Measurements from ENCODE around the gene GAB2. TPM values are rescaled to one million over a fixed set of nuclear protein-coding genes. Genes with fewer than 3 reads are reported as not detected.

The GAB2 gene
- total RNA-seq, 6 experiments from 2014 or later, result 3.8 to 10.2 (median 4.5) TPM

DNA sequence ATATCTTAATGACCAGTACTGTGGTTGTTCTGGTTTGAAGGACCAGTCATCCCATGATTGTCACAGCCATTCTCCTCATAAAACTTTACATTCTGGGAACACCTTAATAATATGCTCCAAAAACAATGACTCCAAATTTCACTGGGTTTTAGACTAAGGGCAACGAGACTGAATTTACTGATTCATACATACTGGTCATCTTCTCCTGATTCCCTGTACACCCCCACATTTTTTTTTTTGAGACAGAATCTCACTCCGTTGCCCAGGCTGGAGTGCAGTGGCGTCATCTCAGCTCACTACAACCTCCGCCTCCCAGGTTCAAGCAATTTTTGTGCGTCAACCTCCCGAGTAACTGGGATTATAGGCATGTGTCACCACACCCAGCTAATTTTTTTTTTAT, 78.9 kb downstream of the GAB2 start:
- DNase-seq (no peak), ATAC-seq (no peak)
- 93% methylated on average over 6 of the region's 6 CpGs for WGBS (ENCODE audit: insufficient coverage, low coverage, low lambda C conversion rate, missing lambda C conversion rate)
- Histone ChIP-seq H3K27me3 (no peaks in the 10 kb centered on the region), H3K36me3 (no peaks in the 10 kb centered on the region), H3K27ac (no peak overlapping the region), H3K4me1 (no peaks in the 10 kb centered on the region), H3K4me3 (no peak overlapping the region), H3K9me3 (no peaks in the 10 kb centered on the region)
- no peak for TF ChIP-seq POLR2A (IDR thresholded peaks at IDR 0.05)
- TF ChIP-seq, protein P1, sequence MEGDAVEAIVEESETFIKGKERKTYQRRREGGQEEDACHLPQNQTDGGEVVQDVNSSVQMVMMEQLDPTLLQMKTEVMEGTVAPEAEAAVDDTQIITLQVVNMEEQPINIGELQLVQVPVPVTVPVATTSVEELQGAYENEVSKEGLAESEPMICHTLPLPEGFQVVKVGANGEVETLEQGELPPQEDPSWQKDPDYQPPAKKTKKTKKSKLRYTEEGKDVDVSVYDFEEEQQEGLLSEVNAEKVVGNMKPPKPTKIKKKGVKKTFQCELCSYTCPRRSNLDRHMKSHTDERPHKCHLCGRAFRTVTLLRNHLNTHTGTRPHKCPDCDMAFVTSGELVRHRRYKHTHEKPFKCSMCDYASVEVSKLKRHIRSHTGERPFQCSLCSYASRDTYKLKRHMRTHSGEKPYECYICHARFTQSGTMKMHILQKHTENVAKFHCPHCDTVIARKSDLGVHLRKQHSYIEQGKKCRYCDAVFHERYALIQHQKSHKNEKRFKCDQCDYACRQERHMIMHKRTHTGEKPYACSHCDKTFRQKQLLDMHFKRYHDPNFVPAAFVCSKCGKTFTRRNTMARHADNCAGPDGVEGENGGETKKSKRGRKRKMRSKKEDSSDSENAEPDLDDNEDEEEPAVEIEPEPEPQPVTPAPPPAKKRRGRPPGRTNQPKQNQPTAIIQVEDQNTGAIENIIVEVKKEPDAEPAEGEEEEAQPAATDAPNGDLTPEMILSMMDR (IDR thresholded peaks at IDR 0.05), result no peak
- intact Hi-C loops (cut with DNase I), result no loop called here

DNA sequence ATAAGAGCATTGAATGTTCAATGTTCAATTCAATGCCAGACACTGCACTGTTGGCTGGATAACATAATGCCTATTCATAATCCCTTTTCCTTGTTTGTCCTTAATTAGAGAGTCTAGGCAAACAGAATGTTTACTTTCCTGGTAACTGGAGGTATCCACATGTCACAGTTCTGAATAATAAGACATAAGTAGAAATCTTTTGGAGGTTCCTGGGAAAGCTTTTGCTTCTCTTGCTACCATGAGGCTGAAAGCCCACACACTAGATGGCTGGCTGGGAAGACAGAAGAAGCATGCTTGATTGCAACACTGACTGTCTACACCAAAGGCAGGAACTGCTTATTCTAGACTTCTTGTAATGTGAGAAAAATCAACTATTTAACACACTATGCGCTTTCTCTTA, 79.5 kb downstream of the GAB2 start:
- Histone ChIP-seq H3K27me3 (no peaks in the 10 kb centered on the region), H3K36me3 (no peaks in the 10 kb centered on the region), H3K4me3 (no peak overlapping the region), H3K27ac (no peak overlapping the region), H3K4me1 (no peaks in the 10 kb centered on the region), H3K9me3 (no peaks in the 10 kb centered on the region)
- TF ChIP-seq POLR2A (IDR thresholded peaks at IDR 0.05), result no peak
- TF ChIP-seq, protein P1 (IDR thresholded peaks at IDR 0.05), result no peak
- peak in 2 of 4 donors; percentile 52 to 54 for ATAC-seq
- WGBS (ENCODE audit: insufficient coverage, low coverage, low lambda C conversion rate, missing lambda C conversion rate), result 62% methylated on average over 1 of the region's 1 CpG
- DNase-seq, result no peak
- intact Hi-C loops (cut with DNase I), result no loop called here

DNA sequence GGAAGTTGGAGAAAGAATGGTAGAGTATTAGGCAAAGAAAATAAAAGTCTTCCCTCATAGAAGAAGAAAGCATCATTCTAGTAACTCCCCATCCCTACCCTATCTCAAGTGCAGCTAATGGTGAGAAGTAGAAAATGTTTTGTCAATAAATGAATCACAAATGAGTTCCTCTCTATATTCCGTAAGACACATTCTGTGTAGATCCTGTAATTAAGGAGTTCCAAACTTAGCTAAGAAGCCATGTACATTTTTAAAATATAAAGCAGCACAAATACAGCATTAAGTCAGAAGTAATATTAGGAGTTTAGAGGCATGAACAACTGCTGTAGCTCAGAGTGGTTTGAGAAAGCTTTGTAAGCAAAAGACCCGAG, 80.1 kb downstream of the GAB2 start:
- no peak for DNase-seq
- whole genome bisulfite sequencing (ENCODE audit: insufficient coverage, low coverage, low lambda C conversion rate, missing lambda C conversion rate), result 86% methylated on average over 2 of the region's 2 CpGs

DNA sequence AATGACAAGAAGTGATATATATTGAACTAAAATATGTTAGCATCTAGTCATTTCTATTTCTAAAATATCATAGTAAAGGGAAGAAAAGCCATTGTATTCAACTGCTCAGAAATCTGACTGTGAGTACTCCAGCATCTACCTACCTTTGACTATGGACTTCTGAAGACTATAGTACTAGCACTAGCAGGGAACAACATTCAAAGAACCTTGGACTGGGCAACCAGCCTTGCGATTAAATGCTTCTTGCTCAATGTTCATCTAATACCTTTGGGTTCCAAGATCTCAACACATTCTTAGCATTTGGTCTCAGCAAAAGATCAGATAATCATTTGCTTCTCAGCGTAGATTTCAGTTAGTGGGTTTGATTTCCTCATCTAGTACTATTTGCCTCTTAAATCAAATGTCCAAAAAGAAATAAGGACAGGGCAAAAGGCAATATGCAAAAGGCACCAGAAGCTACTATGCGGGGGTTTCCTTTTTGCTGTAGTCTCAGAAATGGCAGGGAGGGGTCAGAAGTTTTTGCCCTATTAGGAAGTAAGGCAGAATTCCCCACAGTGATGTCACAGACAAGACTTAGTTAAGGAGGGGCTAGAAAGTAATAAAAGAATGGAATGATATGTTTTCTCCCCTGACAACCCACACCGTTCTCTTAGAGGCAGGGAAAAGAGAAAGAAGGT, 80.6 kb downstream of the GAB2 start:
- Histone ChIP-seq H3K27ac (no peak overlapping the region), H3K4me3 (no peak overlapping the region), H3K27me3 (no peaks in the 10 kb centered on the region), H3K9me3 (no peaks in the 10 kb centered on the region), H3K36me3 (no peaks in the 10 kb centered on the region), H3K4me1 (no peaks in the 10 kb centered on the region)
- ATAC-seq (peak in 2 of 4 donors; percentile 26 to 43), DNase-seq (no peak)
- no peak for TF ChIP-seq POLR2A (IDR thresholded peaks at IDR 0.05)
- TF ChIP-seq, protein P1 (IDR thresholded peaks at IDR 0.05), result no peak
- 66% methylated on average over 4 of the region's 4 CpGs for WGBS (ENCODE audit: insufficient coverage, low coverage, low lambda C conversion rate, missing lambda C conversion rate)
- intact Hi-C loops (cut with DNase I), result no loop called here

More for the DNA sequence above, 80.1 kb downstream of the GAB2 start:
- Histone ChIP-seq H3K36me3 (no peaks in the 10 kb centered on the region), H3K4me1 (no peaks in the 10 kb centered on the region), H3K4me3 (no peak overlapping the region), H3K27ac (no peak overlapping the region), H3K9me3 (no peaks in the 10 kb centered on the region), H3K27me3 (no peaks in the 10 kb centered on the region)
- ATAC-seq, result no peak
- TF ChIP-seq, protein P1 (IDR thresholded peaks at IDR 0.05), result no peak
- no peak for TF ChIP-seq POLR2A (IDR thresholded peaks at IDR 0.05)
- intact Hi-C loops (cut with DNase I), result no loop called here

DNA sequence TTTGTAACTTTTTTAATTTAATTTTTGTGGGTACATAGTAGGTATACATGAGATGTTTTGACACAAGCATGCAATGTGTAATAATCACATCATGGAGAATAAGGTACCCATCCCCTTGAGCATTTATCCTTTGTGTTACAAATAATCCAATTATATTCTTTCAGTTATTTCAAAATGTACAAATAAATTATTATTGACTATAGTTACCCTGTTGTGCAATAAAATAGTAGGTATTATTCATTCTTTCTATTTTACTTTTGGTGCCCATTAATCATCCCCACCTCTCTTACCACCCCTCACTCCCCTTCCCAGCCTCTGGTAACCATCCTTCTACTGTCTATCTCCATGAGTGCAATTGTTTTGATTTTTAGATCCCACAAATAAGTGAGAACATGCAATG, 83.5 kb downstream of the GAB2 start:
- no peak for DNase-seq
- Histone ChIP-seq H3K4me1 (no peaks in the 10 kb centered on the region), H3K4me3 (no peak overlapping the region), H3K27me3 (no peaks in the 10 kb centered on the region), H3K27ac (no peak overlapping the region), H3K36me3 (no peaks in the 10 kb centered on the region), H3K9me3 (no peaks in the 10 kb centered on the region)
- TF ChIP-seq, protein P1 (IDR thresholded peaks at IDR 0.05), result no peak
- no peak for TF ChIP-seq POLR2A (IDR thresholded peaks at IDR 0.05)
- no peak for ATAC-seq
- intact Hi-C loops (cut with DNase I), result no loop called here
